Measurements from ENCODE around the gene EVC.

DNA sequence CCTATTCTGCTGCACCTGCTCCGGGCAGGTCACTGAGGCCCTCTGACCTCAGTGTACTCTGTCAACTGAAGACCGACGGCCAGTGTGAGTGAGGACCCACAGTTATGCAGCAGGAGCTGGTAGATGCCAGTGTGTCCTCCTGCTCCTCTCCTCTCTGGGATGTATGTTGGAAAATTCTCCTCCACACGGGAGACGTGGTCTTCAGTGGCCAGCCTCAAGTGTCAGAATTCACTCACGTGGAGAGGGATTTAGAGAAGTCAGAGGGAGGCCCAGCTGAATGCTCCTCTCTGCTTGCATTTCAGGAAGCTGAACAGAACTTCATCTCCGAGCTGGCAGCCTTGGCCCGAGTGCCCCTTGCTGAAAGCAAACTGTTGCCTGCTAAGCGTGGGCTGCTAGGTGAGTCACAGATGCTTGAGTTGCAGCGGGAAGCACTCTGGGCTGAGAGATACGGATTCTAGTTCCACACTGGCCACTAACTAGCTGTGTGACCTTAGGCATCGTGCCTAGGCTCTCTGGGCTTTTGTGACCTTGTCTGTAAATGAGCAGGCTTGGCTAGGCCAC, 98.3 kb downstream of the EVC start:
- TF ChIP-seq CTCF (IDR thresholded peaks at IDR 0.05) (no peak), EP300 (IDR thresholded peaks at IDR 0.05) (no peak)

All from tibial nerve (tissue), 4 donors.